IPS-18c (cell line): ENCODE measurements around the gene SPSB3.

ENCODE experiments used
- H3K4me3 ChIP-seq: 2 replicates; pipeline ENCODE4 v1.7.0; 2013; ENCODE audit warnings: low read depth, mild to moderate bottlenecking, low read length, moderate library complexity; ENCODE audit not compliant: insufficient read depth
- H3K9me3 ChIP-seq: one replicate; pipeline ENCODE4 v1.6.1; 2013; ENCODE audit warnings: mild to moderate bottlenecking, low read length, moderate library complexity; ENCODE audit not compliant: control insufficient read depth, insufficient read depth

Gene SPSB3

DNA sequence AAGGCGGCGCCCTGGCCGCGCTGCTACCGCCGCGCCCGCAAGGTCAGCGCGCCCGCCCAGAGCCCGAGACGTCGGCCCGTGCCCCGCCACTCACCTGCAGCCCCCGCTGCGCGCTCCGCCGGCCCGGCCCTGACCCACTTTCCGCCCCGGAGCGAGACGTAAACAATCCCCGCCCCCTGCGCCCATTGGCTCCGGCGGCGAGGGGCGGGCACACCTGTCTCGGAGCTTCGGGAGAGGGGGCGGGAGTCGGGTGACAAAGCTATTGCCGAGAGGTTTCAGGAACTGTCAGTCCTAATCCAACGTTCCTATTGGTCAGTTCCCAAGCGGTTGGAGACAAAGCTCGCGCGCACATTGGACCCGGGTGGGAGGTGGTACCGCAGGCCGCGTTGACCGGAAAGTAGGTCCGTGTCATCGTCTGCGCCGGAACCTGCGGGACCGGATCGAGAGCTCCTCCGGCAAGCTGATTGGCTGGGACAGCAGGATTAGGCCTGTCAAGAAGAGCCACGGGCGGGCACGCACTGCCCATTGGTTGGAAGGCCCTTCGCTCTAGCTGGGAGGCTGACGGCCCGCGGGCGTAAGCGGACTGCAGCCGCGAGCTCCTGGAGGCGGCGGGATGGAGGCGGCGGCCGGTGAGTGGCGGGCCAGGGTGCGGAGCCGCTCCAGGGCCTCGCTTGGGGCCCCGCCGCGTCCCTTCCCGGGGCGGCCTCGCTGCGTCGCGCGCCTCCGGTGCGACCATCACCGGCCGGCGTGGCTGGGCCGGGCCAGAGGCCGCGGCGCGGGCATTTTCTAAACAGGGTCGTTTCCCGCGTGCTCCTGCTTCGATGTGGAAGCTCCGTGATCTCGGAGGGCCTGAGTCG lies at the start of gene SPSB3, which contains the start of gene NUBP2:
TSS of gene SPSB3 (minus strand) at position 164 of the 857 bp plus-strand sequence. CDS start 1,088 bp downstream, outside the sequence.
TSS of gene NUBP2 (plus strand) at position 553 of the 857 bp plus-strand sequence. CDS start at position 614, 61 bp downstream.
- Histone ChIP-seq H3K4me3 (peak within 1 kb of the TSS; percentile 80), H3K9me3 (peaks cover 4% of the 10 kb centered on the region)

- H3K9me3 ChIP-seq = no peaks in the 10 kb centered on the region
- H3K4me3 ChIP-seq = no peak overlapping the region
Observed at GRCh38 chr16:1831186-1832075, 49.1 kb upstream of the SPSB3 start.

DNA sequence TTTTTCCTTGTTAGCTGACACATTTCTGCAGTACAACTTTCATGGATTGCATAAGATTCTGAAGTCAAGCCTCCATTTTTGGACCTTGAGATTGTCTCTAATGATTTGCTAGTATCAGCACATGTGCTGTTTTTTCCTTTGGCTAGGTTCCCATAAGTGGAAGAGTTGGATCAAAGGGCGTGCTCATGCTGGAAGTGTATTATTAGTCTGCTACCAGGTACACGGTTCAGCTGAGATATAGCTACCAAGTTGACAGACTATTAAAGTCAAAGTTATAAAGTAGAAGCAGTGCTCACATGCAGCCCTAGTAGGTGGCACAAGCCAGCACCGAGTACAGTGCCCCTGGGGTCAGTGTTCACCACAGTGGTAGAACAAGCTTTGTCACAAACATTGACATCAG lies 47.8 kb upstream of the SPSB3 start:
- Histone ChIP-seq H3K4me3 (no peak overlapping the region), H3K9me3 (peaks cover 2% of the 10 kb centered on the region)

- Histone ChIP-seq H3K9me3 (peaks cover 2% of the 10 kb centered on the region), H3K4me3 (no peak overlapping the region; the same call in 1 of the 2 replicates)
Observed at GRCh38 chr16:1828645-1829410, 46.5 kb upstream of the SPSB3 start.

DNA sequence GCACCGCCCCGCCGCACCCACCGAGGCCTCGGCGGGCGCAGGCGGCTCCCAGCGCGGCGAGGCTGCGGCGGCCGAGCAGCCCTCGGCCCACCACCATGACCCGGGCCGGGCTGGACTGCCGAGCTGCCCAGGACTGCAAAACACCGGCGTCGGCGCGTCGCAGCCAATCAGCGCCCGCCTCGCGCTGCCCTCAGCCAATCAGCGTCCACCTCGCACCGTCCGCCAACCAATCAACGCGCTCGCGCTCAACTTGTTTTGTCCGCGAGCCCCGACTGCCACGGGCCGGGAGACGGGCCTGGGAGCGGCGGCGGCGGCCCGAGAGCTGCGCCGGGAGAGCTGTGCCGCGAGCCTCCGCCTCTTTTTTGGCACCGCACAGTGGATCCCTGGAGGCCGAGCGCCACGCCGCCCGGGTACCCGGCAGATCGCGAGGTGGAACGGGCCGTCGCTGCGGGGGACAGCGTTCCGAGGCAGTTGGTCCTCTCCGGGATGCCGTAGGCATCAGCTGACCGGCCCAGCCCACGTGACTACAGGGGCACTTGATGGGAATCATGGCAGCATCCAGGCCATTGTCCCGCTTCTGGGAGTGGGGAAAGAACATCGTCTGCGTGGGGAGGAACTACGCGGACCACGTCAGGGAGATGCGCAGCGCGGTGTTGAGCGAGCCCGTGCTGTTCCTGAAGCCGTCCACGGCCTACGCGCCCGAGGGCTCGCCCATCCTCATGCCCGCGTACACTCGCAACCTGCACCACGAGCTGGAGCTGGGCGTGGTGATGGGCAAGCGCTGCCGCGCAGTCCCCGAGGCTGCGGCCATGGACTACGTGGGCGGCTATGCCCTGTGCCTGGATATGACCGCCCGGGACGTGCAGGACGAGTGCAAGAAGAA lies 44.6 kb upstream of the SPSB3 start, which contains the start of the genes FAHD1 and HAGH:
TSS of gene FAHD1 (plus strand) at position 516 of the 883 bp plus-strand sequence. CDS start at position 549, 33 bp downstream.
TSS of gene HAGH (minus strand) at position 135 of the 883 bp plus-strand sequence. CDS start at position 97, 38 bp downstream.
- H3K9me3 ChIP-seq = peaks cover 2% of the 10 kb centered on the region
- H3K4me3 ChIP-seq = peak within 1 kb of the TSS; percentile 95

- peak overlapping the region; percentile 55 for H3K4me3 ChIP-seq
- peaks cover 2% of the 10 kb centered on the region for H3K9me3 ChIP-seq
Observed at GRCh38 chr16:1825864-1826690, 43.7 kb upstream of the SPSB3 start.

- peaks cover 2% of the 10 kb centered on the region for H3K9me3 ChIP-seq
- H3K4me3 ChIP-seq = peak overlapping the region; percentile 55; the same call in 1 of the 2 replicates
Observed at GRCh38 chr16:1825381-1825863, 43.1 kb upstream of the SPSB3 start.

DNA sequence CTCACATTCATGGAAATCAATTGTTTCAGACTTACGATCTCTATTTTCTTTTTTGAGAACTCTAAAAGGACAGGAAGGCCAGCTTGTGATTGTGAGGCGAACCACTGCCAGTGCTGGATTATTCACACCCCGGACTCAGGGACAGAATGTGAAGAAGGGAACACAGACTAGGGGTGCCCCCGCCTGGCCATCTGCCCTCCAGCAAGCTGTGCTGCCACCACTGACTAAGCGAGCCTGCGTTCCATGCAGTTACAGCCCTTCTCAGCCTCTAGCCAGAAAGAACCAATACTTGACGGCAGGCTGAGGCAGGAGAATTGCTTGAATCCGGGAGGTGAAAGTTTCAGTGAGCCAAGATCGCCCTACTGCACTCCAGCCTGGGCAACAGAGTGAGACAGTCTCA lies 41.5 kb upstream of the SPSB3 start:
- Histone ChIP-seq H3K9me3 (peaks cover 2% of the 10 kb centered on the region), H3K4me3 (no peak overlapping the region)

DNA sequence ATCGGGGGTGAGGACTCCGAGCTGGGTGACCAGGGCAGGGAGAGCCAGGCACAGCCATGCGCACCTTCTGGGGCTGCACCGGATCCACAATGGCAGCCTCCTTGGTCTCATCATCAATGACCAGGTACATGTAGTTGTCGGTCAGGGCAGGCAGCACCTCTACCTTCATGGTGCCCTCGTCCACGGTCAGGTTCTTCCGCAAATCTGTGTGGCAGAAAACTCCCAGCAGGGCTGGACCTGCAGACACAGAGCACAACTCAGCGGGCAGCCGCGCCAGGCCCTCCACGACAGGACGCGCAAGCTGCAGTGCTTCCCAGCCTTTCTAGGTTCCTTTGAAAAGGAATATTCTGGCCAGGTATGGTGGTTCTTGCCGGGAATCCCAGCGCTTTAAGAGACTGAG lies 40.4 kb upstream of the SPSB3 start:
- H3K4me3 ChIP-seq = no peak overlapping the region

GRCh38 chr16:1821861-1822611 lies 39.7 kb upstream of the SPSB3 start:
- Histone ChIP-seq H3K4me3 (no peak overlapping the region), H3K9me3 (peaks cover 2% of the 10 kb centered on the region)

More for the DNA sequence above, 40.4 kb upstream of the SPSB3 start:
- H3K9me3 ChIP-seq = peaks cover 2% of the 10 kb centered on the region

GRCh38 chr16:1820946-1821290 lies 38.5 kb upstream of the SPSB3 start:
- Histone ChIP-seq H3K9me3 (no peaks in the 10 kb centered on the region), H3K4me3 (no peak overlapping the region)

GRCh38 chr16:1820096-1820945 lies 38.0 kb upstream of the SPSB3 start:
- Histone ChIP-seq H3K4me3 (no peak overlapping the region), H3K9me3 (no peaks in the 10 kb centered on the region)

- Histone ChIP-seq H3K4me3 (no peak overlapping the region), H3K9me3 (no peaks in the 10 kb centered on the region)
Observed at GRCh38 chr16:1819611-1820010, 37.2 kb upstream of the SPSB3 start.
